Brain pericyte (primary cell): ENCODE results near the gene LINC00305.

Experiments
- DNase-seq: peaks from one replicate; pipeline ENCODE4 v3.0.0-alpha.2; 2012; ENCODE audit warnings: low read depth, low spot score

LINC00305 gene

GRCh38 chr18:64031411-64031810 lies 117.5 kb downstream of the LINC00305 start:
- no peak for DNase-seq
